NCI-H128 (cell line): ENCODE results near the gene ATXN2L.
"Not testable (repeated sequence)": the region's sequence is repeated elsewhere in the genome, so short reads cannot be mapped to it uniquely, and the experiment has no call there.

Experiments used
- DNase-seq: peaks from one replicate; lab custom pipeline; 2025; ENCODE audit not compliant: unreplicated experiment; lab: John Stamatoyannopoulos, UW

ATXN2L gene, protein sequence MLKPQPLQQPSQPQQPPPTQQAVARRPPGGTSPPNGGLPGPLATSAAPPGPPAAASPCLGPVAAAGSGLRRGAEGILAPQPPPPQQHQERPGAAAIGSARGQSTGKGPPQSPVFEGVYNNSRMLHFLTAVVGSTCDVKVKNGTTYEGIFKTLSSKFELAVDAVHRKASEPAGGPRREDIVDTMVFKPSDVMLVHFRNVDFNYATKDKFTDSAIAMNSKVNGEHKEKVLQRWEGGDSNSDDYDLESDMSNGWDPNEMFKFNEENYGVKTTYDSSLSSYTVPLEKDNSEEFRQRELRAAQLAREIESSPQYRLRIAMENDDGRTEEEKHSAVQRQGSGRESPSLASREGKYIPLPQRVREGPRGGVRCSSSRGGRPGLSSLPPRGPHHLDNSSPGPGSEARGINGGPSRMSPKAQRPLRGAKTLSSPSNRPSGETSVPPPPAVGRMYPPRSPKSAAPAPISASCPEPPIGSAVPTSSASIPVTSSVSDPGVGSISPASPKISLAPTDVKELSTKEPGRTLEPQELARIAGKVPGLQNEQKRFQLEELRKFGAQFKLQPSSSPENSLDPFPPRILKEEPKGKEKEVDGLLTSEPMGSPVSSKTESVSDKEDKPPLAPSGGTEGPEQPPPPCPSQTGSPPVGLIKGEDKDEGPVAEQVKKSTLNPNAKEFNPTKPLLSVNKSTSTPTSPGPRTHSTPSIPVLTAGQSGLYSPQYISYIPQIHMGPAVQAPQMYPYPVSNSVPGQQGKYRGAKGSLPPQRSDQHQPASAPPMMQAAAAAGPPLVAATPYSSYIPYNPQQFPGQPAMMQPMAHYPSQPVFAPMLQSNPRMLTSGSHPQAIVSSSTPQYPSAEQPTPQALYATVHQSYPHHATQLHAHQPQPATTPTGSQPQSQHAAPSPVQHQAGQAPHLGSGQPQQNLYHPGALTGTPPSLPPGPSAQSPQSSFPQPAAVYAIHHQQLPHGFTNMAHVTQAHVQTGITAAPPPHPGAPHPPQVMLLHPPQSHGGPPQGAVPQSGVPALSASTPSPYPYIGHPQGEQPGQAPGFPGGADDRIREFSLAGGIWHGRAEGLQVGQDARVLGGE

DNA sequence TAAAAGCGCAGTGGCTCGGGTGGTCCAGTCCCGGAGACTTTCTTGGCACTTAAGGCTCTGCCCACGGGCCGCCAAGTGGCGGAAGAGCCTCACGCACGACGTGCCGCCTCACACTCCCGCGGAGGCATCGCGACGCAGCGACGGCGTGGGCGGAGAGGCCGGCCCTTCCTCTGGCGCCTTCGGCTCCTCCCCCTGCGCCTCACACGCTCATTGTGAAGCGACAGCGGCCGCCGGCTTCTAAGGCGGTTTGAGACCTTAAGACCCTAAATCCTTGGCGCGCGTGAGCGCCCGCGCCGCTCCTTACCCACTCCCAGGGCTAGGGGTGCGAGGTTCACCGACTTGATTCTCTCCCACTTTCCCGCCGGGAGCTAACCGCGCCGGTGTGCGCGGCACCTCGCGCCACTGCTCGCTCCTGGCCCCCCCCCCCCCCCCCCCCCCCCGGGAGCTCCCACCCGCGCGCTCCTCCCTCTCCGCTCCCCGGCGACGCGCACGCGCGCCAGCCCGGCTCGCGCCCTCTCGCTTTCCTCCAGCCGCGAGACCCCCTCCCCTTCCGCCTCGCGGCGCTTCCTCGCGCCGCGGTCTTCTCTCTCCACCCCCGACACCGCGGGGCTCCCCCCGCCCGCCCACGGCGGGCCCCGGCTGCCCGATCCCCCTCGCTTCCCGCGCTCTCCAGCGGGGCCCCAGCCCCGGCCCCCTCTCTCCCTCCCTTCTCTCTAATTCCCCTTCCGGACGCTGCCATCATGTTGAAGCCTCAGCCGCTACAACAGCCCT is at the start of gene ATXN2L:
Gene ATXN2L, plus strand, starts transcription at position 480 of the 771 bp plus-strand sequence. Its CDS starts 261 bp downstream, at position 741.
- peak; percentile 64 for DNase-seq

DNA sequence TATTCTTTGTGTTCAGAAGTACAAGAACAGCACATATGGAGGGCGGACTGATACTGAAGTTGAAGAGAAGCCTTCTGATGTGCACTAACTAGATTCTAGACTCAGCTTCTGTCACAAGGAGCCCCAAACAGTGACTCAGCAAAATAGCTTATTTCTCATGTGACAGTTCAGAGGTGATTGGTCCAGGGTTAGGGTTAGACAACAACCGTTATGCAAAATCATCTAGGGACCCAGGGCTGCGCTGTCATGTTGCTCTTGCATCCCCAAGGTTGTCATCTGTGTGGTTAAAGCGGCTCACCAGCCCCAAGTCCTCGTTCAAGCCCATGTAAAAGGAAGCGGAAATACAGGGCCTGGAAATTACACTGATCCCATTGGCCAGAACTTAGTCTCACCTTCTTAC is 41.1 kb upstream of the ATXN2L start:
- DNase-seq = not testable (repeated sequence)

GRCh38 chr16:28782357-28782756 is 40.4 kb upstream of the ATXN2L start:
- DNase-seq = not testable (repeated sequence)

DNA sequence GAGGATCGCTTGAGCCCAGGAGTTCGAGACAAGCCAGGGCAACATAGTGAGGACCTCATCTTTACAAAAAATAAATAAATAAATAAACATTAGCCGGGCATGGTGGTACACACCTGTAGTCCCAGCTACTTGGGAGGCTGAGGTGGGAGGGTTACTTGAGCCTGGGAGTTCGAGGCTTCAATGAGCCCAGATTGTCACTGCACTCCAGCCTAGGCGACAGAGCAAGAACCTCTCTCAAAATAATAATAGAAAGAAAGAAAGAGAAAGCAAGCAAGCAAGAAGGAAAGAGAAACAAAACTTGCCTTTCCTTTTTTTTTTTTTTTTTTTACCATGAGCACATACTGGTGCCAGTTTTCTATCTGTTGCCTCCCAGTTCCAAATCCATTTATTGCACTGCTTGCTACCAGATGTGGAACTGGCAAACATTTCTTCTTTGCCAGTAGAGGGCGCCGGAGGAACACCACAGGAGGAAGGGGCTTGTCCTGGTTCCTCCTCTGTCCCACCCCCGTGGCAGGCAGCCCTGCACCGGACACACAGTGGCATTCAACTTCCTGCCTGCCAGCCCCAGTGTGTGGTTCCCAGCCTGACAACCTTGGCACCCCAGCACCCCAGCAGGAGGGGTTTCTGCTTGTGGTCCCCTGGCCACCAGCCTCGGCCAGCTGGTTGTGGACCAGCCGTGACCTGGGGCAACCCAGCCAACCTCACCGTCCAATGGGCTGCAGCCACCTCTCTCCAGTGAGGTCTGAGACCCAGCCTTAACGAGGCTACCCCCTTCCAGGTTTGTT is 20.4 kb upstream of the ATXN2L start:
- DNase-seq = not testable (repeated sequence)

- not testable (repeated sequence) for DNase-seq
These were observed 15.2 kb upstream of the ATXN2L start for GRCh38 chr16:28807445-28808120.

- no peak for DNase-seq
These were observed 2.8 kb upstream of the ATXN2L start for GRCh38 chr16:28820016-28820415.

DNA sequence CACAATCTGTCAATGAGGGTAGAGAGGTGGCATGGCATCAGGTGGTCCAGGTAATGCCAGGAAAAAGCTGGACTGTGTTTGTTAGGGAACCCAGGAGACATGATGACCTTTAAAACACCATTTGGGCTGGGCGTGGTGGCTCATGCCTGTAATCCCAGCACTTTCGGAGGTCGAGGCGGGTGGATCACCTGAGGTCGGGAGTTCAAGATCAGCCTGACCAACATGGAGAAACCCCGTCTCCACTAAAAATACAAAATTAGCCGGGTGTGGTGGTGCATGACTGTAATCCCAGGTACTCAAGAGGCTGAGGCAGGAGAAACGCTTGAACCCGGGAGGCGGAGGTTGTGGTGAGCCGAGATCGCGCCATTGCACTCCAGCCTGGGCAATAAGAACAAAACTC is 2.3 kb upstream of the ATXN2L start:
- not testable (repeated sequence) for DNase-seq

DNA sequence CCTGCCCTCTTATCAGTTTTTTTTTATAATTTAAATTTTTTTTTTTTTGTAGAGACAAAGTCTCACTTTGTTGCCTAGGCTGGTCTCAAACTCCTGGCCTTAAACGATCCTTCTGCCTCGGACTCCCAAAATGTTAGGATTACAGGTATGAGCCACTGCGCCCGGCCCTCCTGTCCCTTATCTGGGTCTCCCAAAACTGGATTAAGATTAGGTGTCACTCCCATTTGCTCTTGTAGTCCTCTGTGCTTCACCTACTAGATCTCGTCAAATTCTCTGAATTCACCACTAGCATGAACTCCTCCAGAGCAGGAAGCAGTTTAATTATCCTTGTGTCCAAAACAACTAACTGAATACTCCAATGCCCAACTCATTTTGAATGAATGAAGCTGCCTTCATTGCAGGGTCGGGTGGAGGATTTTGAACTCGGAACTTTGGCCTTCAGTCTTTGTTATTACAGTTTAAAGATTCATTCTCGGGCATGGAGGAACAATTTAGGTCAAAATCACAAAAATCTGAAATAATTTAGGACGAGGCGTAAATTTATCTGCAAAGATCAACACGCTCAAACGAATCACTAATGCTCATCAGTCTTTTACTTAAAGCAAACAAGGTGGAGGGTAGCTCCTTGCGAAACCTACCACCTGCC is 802 bp upstream of the ATXN2L start:
- no peak for DNase-seq

GRCh38 chr16:28823291-28823872 is 583 bp downstream of the ATXN2L start:
- DNase-seq = no peak

- peak; percentile 81 for DNase-seq
These were observed 1.3 kb downstream of the ATXN2L start for GRCh38 chr16:28823873-28824716.

GRCh38 chr16:28824717-28824973 is 1.8 kb downstream of the ATXN2L start:
- no peak for DNase-seq

GRCh38 chr16:28826141-28826540 is 3.3 kb downstream of the ATXN2L start:
- no peak for DNase-seq

- DNase-seq = no peak
These were observed 6.9 kb downstream of the ATXN2L start for GRCh38 chr16:28829747-28830146.

DNA sequence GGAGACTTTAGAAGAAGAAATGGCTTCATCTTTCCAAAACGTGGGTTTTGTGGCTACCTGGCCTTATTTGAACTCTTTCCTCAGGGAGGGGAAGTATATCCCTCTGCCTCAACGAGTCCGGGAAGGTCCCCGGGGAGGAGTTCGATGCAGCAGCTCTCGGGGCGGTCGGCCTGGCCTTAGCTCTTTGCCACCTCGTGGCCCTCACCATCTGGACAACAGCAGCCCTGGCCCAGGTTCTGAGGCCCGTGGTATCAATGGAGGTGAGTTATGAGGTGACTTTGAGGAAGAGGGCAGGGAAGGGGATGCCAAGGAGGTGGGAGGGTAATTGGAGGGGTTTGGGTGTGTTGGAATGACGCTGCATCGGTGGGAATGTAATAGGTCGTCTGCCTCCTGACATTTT is 7.7 kb downstream of the ATXN2L start:
- no peak for DNase-seq

GRCh38 chr16:28834349-28834748 is 11.6 kb downstream of the ATXN2L start:
- DNase-seq = no peak

- DNase-seq = no peak
These were observed 12.4 kb downstream of the ATXN2L start for GRCh38 chr16:28834873-28835863.
